GM18498 (cell line): ENCODE measurements around the gene CRKL.

Experiments used
- ATAC-seq: cut with Tn5 transposase; IDR thresholded peaks from one replicate; pipeline ENCODE4 v1.9.1; 2021; ENCODE audit warnings: mild to moderate bottlenecking, moderate library complexity; ENCODE audit not compliant: unreplicated experiment

The CRKL gene

GRCh38 chr22:20994902-20995241 is 77.7 kb downstream of the CRKL start:
- ATAC-seq = no peak

- no peak for ATAC-seq
Measured at GRCh38 chr22:20995329-20996030, 78.3 kb downstream of the CRKL start.

- no peak for ATAC-seq
Measured at GRCh38 chr22:20996031-20996410, 78.8 kb downstream of the CRKL start.

- no peak for ATAC-seq
Measured at GRCh38 chr22:20996598-20997535, 79.7 kb downstream of the CRKL start.

DNA sequence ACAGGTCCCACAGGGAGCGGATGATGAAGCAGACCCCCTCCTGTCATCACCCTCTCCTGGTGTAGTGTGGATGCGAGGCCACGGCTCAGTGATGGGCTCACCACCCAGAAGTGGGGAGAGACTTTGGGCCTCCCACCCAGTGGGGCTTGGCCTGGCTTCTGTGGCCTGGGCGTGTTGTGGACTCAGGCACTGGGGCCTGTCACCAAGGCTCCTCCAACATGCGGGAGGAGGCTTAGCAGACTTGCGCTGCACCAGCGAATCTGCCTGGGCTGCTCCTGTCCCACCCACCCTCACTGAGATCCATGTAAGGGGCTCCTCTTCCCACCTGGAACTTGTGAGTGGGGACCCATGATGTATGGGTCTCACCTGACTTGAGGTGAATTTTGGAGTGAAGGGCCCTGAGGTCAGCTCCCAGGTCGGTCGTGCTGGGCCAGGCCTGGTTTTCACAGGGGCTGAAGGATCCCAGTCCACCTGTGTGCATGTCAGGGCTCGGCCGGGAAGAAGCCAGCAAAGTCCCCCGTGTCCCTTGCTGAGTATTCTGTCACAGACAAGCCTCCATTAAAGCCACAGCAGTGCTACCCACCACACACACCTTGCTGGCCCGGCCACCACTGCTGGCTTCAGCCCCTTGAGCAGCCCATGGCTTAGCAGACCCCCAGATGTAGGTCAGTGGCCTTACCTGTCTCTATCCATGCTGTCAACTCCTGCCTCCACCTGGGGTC is 80.5 kb downstream of the CRKL start:
- no peak for ATAC-seq

GRCh38 chr22:20998411-20999336 is 81.5 kb downstream of the CRKL start:
- ATAC-seq = no peak

GRCh38 chr22:20999350-21000206 is 82.4 kb downstream of the CRKL start:
- ATAC-seq = no peak

DNA sequence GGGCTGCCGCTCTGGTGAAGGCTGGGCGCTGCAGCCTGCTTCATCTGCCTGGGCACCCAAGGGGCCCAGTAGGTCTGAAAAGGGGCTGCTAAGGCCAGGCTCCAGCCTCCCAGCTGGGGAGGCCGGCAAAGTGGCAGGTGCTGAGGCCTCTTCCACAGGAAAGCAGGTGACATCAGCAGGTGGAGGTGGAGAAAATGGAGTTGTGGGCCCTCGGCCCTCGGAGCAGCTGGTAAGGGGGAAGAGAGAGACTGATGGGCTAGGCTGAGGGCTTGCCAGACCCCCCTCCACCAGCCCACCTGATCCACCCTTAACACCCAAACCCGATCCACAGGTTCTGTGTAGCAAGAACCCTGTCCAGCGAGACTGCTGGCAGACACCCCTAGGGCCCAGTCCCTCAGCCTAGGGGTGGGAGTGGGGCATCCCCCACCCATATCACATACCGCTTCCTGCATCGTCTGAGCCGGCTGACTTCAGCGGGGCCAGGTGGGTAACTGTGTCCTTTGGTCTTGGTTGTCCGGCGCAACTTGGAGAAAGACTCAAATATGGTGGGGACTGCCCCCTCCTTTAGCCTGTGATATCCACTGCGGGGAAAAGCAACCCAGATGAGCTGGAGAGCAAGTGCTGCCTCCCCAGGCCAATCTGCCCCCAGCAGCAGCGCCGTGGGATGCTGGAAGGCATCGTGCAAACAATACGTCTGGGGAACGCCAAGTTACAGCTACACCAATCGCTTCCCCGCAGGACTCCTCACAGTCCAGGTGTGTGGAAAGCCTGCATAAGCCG is 83.2 kb downstream of the CRKL start:
- no peak for ATAC-seq

DNA sequence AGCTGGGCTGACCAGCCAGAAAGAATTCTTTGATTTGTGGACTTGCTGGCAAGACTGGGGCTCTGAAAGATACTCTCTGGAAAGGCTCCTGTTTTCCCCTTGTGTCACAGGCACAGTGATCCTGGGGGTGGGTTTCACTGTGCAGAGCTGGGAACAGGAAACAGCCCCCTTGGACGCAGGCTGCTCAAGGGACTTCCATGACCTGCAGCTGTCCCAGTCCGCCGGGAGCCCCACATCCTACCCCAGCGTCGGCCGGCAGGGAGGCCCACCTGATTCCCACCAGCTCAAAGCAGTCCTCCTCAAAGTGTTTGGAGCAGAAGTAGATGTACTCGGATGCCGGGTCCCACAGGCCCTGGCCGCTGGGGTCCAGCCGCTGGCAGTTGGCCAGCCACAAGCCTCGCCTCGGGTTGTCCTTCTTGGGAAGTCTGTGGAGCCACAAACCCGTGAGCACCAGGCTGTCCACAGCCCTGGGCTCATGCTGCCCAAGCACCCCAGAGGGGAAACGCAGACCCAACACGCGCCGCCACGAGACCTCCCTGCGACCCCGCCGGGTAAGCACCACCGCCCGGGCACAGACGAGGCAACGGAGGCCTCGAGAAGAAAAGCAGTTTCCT is 83.9 kb downstream of the CRKL start:
- ATAC-seq = no peak

- ATAC-seq = peak; percentile 88
Measured at GRCh38 chr22:21001601-21002325, 84.6 kb downstream of the CRKL start, which contains the start of gene THAP7. TSS of gene THAP7 (minus strand) at chr22:21002118. CDS start at chr22:21001911, 207 bp downstream.
